Adrenal gland (tissue), 12 donors: ENCODE results near the gene FAM98C. TPM values are rescaled to one million over a fixed set of nuclear protein-coding genes. Genes with fewer than 3 reads are reported as not detected.

Experiments used
- DNase-seq, 7 donors: peaks; one replicate each; pipeline ENCODE4 v3.0.0-alpha.2; 2019 to 2020
- H3K27ac ChIP-seq, 5 donors: fragments of 200-600 bp; sonication (generic) in 4 of 5; 1 replicate in 3 of 5; 2 replicates in 2 of 5; pipeline versions ENCODE4 v1.5.1 to v1.8.0; 2016 to 2020; ENCODE audit warnings: mild to moderate bottlenecking in 1 of 5
- H3K27me3 ChIP-seq: fragments of 200-600 bp; 2 replicates; pipeline ENCODE4 v1.8.0; 2021
- H3K36me3 ChIP-seq, 2 donors: fragments of 200-600 bp; replicated peaks in 1 of 2; 1 replicate in 1 of 2; 2 replicates in 1 of 2; pipeline versions ENCODE4 v1.5.1 to v1.8.0; 2018 to 2022
- H3K4me1 ChIP-seq, 2 donors: fragments of 200-600 bp; replicated peaks in 1 of 2; 1 replicate in 1 of 2; 2 replicates in 1 of 2; pipeline versions ENCODE4 v1.5.1 to v1.8.0; 2018 to 2021
- H3K4me3 ChIP-seq, 4 donors: fragments of 200-600 bp; sonication (generic) in 3 of 4; one replicate each; pipeline ENCODE4 v1.5.1; 2016 to 2018
- H3K9me3 ChIP-seq, 3 donors: fragments of 200-600 bp; sonication (generic) in 1 of 3; replicated peaks in 1 of 3; 1 replicate in 2 of 3; 2 replicates in 1 of 3; pipeline versions ENCODE4 v1.5.1 to v1.8.0; 2016 to 2021
- POLR2A ChIP-seq, 2 donors: fragments of 450-650 bp; IDR thresholded peaks; one replicate each; pipeline ENCODE4 v1.6.1; 2017; ENCODE audit warnings: antibody characterized with exemption in 2 of 2, mild to moderate bottlenecking in 2 of 2, moderate library complexity in 1 of 2
- WGBS, 4 donors: extraction: QIAGEN DNeasy Blood & Tissue Kit in 2 of 4; methylation state at CpG; one replicate each; pipeline versions ENCODE4 v1.1.5 to v1.1.7; 2013 to 2017; 5-methylcytosine and 5-hydroxymethylcytosine counted together
- intact Hi-C, 2 donors: fragments of 100-400 bp; cut with DNase I; formaldehyde crosslinking; loops; one replicate each; pipeline versions ENCODE4 v1.14.1 to v1.15.0; 2022 to 2023
- polyA plus RNA-seq, 3 donors: library from polyadenylated mRNA; stranded (reverse); fragments of 200-250 nt in 2 of 3; fragments of 350-450 nt in 1 of 3; fragmentation: Illumina TruSeq in 1 of 3; extraction: RNeasy Lipid Tissue Mini Kit (QIAGEN cat#74804) in 1 of 3; gene quantifications; one replicate each; pipeline ENCODE4 v1.2.3, GENCODE V29; 2013 to 2014
- total RNA-seq, 9 donors: library from RNA; depleted of rRNA in 4 of 9; stranded (reverse); fragments of >200 nt in 4 of 9; fragments of 120-200 nt in 1 of 9; fragmentation: NEBNext Ultra II Directional in 1 of 9; extraction: Animal tissue kit (Norgen Biotek cat#: 25700) in 1 of 9; gene quantifications; one replicate each; pipeline versions ENCODE4 v1.1.0 to v1.2.4, GENCODE V29; 2013 to 2023
- TF ChIP-seq, protein P1 (sequence below), 6 experiments: fragments of 450-650 bp in 4 of 6; fragments of 200-600 bp in 2 of 6; sonication (generic) in 1 of 6; IDR thresholded peaks; 1 replicate in 5 of 6; 2 replicates in 1 of 6; pipeline versions ENCODE4 v1.5.1 to v1.8.0; 2016 to 2021; ENCODE audit warnings: antibody characterized with exemption in 6 of 6, mild to moderate bottlenecking in 2 of 6, moderate library complexity in 1 of 6
- donor health status: healthy with polysubstance abuse.
- donor health status: Bipolar disorder and iron deficiency.
- donor health status: DM: yes; HTN: yes; CAD: no.
- donor health status: DM: no; HTN: no; CAD: no.
- donor health status: DM: no; HTN: no; CAD: no.
- donor health status: DM: yes; HTN: yes; CAD: no.

FAM98C gene
- total and polyA plus RNA-seq, 12 donors = 5.3 to 33.5 (median 17.0) TPM

DNA sequence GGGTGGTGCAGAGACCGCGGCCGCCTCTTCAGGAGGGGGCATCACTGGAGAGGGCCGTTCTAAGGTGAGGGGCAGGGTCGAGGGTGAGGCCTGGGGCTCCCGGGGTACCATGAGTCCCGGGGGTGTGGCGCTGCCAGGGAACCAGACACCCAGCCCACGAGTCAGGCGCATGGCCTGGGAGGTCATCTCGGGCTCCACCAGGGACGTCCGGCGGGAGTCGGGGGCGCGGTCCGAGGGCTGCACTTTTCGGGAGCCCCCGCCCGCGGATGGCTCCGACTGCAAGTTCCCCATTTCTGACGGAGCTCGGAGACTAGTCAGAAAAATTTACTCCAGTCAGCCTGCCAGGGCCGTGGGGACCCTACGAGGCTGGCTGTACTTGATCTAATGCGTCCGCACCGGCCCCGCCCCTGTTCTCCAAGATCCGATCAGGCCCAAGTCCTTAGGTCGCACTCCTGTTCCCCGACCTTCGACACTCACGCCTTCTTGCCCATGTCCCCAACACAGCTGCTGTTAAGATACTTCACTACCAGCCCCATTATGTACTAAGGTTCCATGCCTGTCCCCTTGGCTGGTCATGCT is 15.8 kb upstream of the FAM98C start:
- H3K4me3 ChIP-seq = peak overlapping the region in 1 of 4 donors; percentile 58

DNA sequence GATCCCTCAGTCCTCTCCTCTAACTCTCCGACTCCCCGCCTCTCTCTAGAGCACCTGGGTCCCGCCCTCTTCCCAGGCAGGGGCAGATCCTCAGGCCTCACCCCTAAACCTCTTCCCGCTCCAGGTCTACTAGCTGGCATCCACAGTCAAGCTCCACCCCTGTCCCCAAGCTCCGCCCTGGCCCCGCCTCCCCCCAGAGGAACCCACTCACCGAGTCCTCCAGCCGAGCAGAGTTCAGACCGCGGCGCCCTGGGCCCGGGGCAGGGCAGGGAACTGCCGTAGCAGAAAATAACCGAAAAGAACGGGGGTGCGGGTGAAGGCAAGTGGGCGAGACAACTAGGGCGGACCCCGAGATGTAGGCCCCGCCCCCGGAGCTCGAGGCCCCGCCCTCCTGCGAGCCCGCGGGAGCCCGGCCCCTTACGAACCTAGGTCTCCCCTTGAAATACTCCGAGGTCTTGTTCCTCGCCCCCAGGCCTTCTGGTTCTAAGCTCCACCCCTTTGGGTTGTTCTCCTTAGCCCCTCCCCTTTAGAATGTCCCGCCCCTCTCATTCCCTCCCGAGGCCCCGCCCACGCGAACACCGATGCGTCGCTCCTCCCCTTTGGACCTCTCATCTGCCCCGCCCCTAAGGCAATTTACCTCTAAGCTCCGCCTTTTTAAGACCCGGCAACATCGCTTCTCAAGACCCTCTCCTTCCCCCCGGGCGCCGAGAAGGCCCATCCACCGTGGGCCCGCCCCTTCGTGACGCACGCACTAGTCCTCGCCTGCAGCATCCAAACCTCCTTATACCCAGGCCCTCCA is 15.1 kb upstream of the FAM98C start, which contains the start of gene GGN:
Gene GGN, minus strand, starts transcription at position 485 of the 799 bp plus-strand sequence. CDS start 773 bp downstream, outside the sequence.
- Histone ChIP-seq H3K27me3 (no peaks in the 10 kb centered on the region), H3K4me3 (peak within 1 kb of the TSS in 2 of 4 donors; percentile 22 to 58), H3K36me3 (peaks cover 0 to 13% of the 10 kb centered on the region in 2 donors), H3K9me3 (no peaks in the 10 kb centered on the region), H3K27ac (peak within 1 kb of the TSS in 2 of 5 donors; percentile 62 to 81), H3K4me1 (peaks cover 14 to 29% of the 10 kb centered on the region in 2 donors)
- WGBS, 4 donors = 1 to 2% (median 2%) methylated on average over 46 to 51 of the region's 51 CpGs
- DNase-seq = peak; percentile 70 to 90 (median 82)
- intact Hi-C loops = no loop called here
- TF ChIP-seq, protein P1, sequence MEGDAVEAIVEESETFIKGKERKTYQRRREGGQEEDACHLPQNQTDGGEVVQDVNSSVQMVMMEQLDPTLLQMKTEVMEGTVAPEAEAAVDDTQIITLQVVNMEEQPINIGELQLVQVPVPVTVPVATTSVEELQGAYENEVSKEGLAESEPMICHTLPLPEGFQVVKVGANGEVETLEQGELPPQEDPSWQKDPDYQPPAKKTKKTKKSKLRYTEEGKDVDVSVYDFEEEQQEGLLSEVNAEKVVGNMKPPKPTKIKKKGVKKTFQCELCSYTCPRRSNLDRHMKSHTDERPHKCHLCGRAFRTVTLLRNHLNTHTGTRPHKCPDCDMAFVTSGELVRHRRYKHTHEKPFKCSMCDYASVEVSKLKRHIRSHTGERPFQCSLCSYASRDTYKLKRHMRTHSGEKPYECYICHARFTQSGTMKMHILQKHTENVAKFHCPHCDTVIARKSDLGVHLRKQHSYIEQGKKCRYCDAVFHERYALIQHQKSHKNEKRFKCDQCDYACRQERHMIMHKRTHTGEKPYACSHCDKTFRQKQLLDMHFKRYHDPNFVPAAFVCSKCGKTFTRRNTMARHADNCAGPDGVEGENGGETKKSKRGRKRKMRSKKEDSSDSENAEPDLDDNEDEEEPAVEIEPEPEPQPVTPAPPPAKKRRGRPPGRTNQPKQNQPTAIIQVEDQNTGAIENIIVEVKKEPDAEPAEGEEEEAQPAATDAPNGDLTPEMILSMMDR (IDR thresholded peaks at IDR 0.05) = no peak
- TF ChIP-seq POLR2A (IDR thresholded peaks at IDR 0.05) = peak in 1 of 2 donors; percentile 30

More for the DNA sequence above, 15.8 kb upstream of the FAM98C start:
- peak in 1 of 7 donors; percentile 20 for DNase-seq
- intact Hi-C loops = no loop called here
- Histone ChIP-seq H3K9me3 (no peaks in the 10 kb centered on the region), H3K4me1 (peaks cover 14 to 29% of the 10 kb centered on the region in 2 donors), H3K27ac (peak overlapping the region in 2 of 5 donors; percentile 62 to 81), H3K27me3 (no peaks in the 10 kb centered on the region), H3K36me3 (peaks cover 0 to 20% of the 10 kb centered on the region in 2 donors)
- TF ChIP-seq POLR2A (IDR thresholded peaks at IDR 0.05) = no peak
- TF ChIP-seq, protein P1 (IDR thresholded peaks at IDR 0.05) = no peak
- WGBS, 4 donors = 7 to 12% (median 9%) methylated on average over 4 to 36 of the region's 36 CpGs

DNA sequence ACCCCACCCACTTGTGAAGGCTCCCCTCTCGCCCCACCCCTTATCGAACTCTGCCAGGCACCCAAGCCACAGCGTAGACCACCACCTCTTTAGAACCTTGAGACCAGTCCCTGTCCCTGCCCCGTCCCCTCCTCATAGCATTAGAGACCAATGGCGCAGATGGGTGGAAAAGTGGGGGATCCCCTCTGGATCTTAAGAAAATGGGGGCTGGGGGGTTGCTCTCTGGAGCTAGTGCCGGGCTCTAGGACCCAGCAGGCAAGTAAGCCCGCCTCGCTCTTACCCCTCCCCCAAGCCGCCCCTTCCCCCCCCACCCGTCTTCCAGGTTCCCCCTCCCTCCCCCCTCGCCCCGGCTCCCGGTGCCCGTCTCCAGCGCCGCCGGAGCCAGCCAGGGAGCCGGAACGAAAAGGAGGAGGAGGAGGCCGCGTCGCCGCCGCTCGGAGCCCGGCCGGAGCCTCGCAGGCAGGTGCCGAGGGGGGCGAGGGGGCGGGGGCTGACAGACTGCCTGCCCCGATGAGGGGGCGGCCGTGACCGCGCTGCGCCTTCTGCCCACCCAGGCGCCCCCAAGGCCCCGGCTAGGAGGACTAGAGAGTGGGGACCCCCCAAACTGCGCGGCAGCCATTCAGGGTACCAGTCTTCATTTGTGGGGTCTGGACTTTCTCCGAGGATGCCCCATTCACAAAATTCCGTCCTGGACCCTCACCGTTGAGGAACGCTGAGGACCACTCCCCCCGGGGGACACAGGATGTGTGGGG is 14.4 kb upstream of the FAM98C start, which contains the start of gene SPRED3:
Gene SPRED3, plus strand, starts transcription at position 349 of the 752 bp plus-strand sequence. CDS start 1,606 bp downstream, outside the sequence.
- Histone ChIP-seq H3K4me3 (peak within 1 kb of the TSS in 2 of 4 donors; percentile 22 to 58), H3K4me1 (peaks cover 14 to 29% of the 10 kb centered on the region in 2 donors), H3K9me3 (no peaks in the 10 kb centered on the region), H3K27me3 (no peaks in the 10 kb centered on the region), H3K36me3 (peaks cover 0 to 6% of the 10 kb centered on the region in 2 donors), H3K27ac (peak within 1 kb of the TSS in 2 of 5 donors; percentile 62 to 81)
- WGBS, 4 donors = 0 to 3% (median 1%) methylated on average over 6 to 41 of the region's 46 CpGs
- TF ChIP-seq POLR2A (IDR thresholded peaks at IDR 0.05) = no peak
- TF ChIP-seq, protein P1 (IDR thresholded peaks at IDR 0.05) = no peak
- intact Hi-C loops = no loop called here
- peak in 5 of 7 donors; percentile 39 to 67 (median 49) for DNase-seq
